Ascending aorta (tissue), 2 donors: ENCODE measurements around the gene ZNF500. TPM values are rescaled to one million over a fixed set of nuclear protein-coding genes. Genes with fewer than 3 reads are reported as not detected.

Experiments used
- DNase-seq, 2 donors: peaks; one replicate each; pipeline ENCODE4 v3.0.0-alpha.2; 2019; ENCODE audit warnings: low spot score in 2 of 2
- H3K27ac ChIP-seq, 2 donors: fragments of 200-600 bp; sonication (generic); one replicate each; pipeline ENCODE4 v1.5.1; 2016 to 2017; ENCODE audit warnings: mild to moderate bottlenecking in 1 of 2
- H3K27me3 ChIP-seq: fragments of 200-600 bp; sonication (generic); one replicate; pipeline ENCODE4 v1.5.1; 2017
- H3K36me3 ChIP-seq, 2 donors: fragments of 200-600 bp; sonication (generic); one replicate each; pipeline ENCODE4 v1.5.1; 2016
- H3K4me1 ChIP-seq, 2 donors: fragments of 200-600 bp; sonication (generic); one replicate each; pipeline ENCODE4 v1.5.1; 2016 to 2017; ENCODE audit warnings: mild to moderate bottlenecking in 1 of 2
- H3K4me3 ChIP-seq, 2 donors: fragments of 200-600 bp; sonication (generic); one replicate each; pipeline ENCODE4 v1.5.1; 2016 to 2017; ENCODE audit warnings: mild to moderate bottlenecking in 1 of 2
- H3K9me3 ChIP-seq, 2 donors: fragments of 200-600 bp; sonication (generic); one replicate each; pipeline ENCODE4 v1.5.1; 2016
- CTCF ChIP-seq, 3 experiments: fragments of 200-600 bp in 2 of 3; fragments of 450-650 bp in 1 of 3; sonication (generic) in 2 of 3; IDR thresholded peaks; one replicate each; pipeline ENCODE4 v1.5.1; 2016 to 2019; ENCODE audit warnings: antibody characterized with exemption in 3 of 3, mild to moderate bottlenecking in 1 of 3, moderate library complexity in 1 of 3
- intact Hi-C: fragments of 100-400 bp; cut with DNase I; formaldehyde crosslinking; loops from one replicate; pipeline ENCODE4 v1.15.1; 2023
- total RNA-seq: library from RNA; depleted of rRNA; stranded (reverse); fragments of >200 nt; gene quantifications from one replicate; pipeline ENCODE4 v1.1.0, GENCODE V29; 2016

The ZNF500 gene
- total RNA-seq, 1 donor from 2014 or later: 13.7 TPM

GRCh38 chr16:4700380-4700996 is 66.5 kb downstream of the ZNF500 start:
- no peak overlapping the region for H3K27ac ChIP-seq
- DNase-seq: no peak
- intact Hi-C loops: no loop called here
- H3K36me3 ChIP-seq: peaks cover 76 to 86% of the 10 kb centered on the region in 2 donors
- TF ChIP-seq CTCF (IDR thresholded peaks at IDR 0.05): no peak
- no peaks in the 10 kb centered on the region for H3K27me3 ChIP-seq
- H3K4me1 ChIP-seq: peaks cover 0 to 11% of the 10 kb centered on the region in 2 donors
- H3K9me3 ChIP-seq: no peaks in the 10 kb centered on the region
- H3K4me3 ChIP-seq: no peak overlapping the region

GRCh38 chr16:4699046-4699556 is 67.9 kb downstream of the ZNF500 start:
- intact Hi-C loops: no loop called here
- no peak overlapping the region for H3K4me3 ChIP-seq
- no peaks in the 10 kb centered on the region for H3K9me3 ChIP-seq
- H3K36me3 ChIP-seq: peaks cover 63 to 73% of the 10 kb centered on the region in 2 donors
- H3K4me1 ChIP-seq: peaks cover 10 to 23% of the 10 kb centered on the region in 2 donors
- H3K27me3 ChIP-seq: no peaks in the 10 kb centered on the region
- no peak for TF ChIP-seq CTCF (IDR thresholded peaks at IDR 0.05)
- DNase-seq: no peak
- no peak overlapping the region for H3K27ac ChIP-seq

GRCh38 chr16:4698321-4699045 is 68.5 kb downstream of the ZNF500 start:
- intact Hi-C loops: no loop called here
- no peak overlapping the region for H3K4me3 ChIP-seq
- no peaks in the 10 kb centered on the region for H3K9me3 ChIP-seq
- no peak for TF ChIP-seq CTCF (IDR thresholded peaks at IDR 0.05)
- DNase-seq: no peak
- peaks cover 10 to 23% of the 10 kb centered on the region in 2 donors for H3K4me1 ChIP-seq
- no peaks in the 10 kb centered on the region for H3K27me3 ChIP-seq
- peaks cover 59 to 69% of the 10 kb centered on the region in 2 donors for H3K36me3 ChIP-seq
- no peak overlapping the region for H3K27ac ChIP-seq

Other genes with a start within 250 kb of the ZNF500 start
- 36.9 TPM for gene CDIP1, start 228.4 kb downstream of the ZNF500 start, total RNA-seq
- not detected for gene C16orf96, start 210.8 kb downstream of the ZNF500 start, total RNA-seq
- 4.6 TPM for gene UBALD1, start 152.3 kb downstream of the ZNF500 start, total RNA-seq
- 201 TPM for gene MGRN1, start 142.3 kb downstream of the ZNF500 start, total RNA-seq
- 77.3 TPM for gene NUDT16L1, start 73.6 kb downstream of the ZNF500 start, total RNA-seq
- gene ANKS3, start 32.9 kb downstream of the ZNF500 start, total RNA-seq: 55.9 TPM
- gene DNAAF8, start 32.6 kb downstream of the ZNF500 start, total RNA-seq: not detected
- gene SEPTIN12, start 21.2 kb upstream of the ZNF500 start, total RNA-seq: not detected
- gene SMIM22, start 28.2 kb upstream of the ZNF500 start, total RNA-seq: not detected
- 10.5 TPM for gene ROGDI, start 35.5 kb upstream of the ZNF500 start, total RNA-seq
- gene GLYR1, start 80.1 kb upstream of the ZNF500 start, total RNA-seq: 39.2 TPM
- 31.8 TPM for gene UBN1, start 80.3 kb upstream of the ZNF500 start, total RNA-seq
- gene PPL, start 170.0 kb upstream of the ZNF500 start, total RNA-seq: 25.7 TPM
- gene SEC14L5, start 191.2 kb upstream of the ZNF500 start, total RNA-seq: 5.7 TPM